Muscle of leg (tissue), 11 donors: ENCODE data around the gene SNX25. TPM values are rescaled to one million over a fixed set of nuclear protein-coding genes. Genes with fewer than 3 reads are reported as not detected.

ENCODE experiments used
- DNase-seq: peaks from one replicate; pipeline ENCODE4 v3.0.0; 2013
- H3K27ac ChIP-seq: one replicate; pipeline ENCODE4 v1.5.1; 2013; ENCODE audit warnings: mild to moderate bottlenecking, low read length, control low read depth
- H3K27me3 ChIP-seq: one replicate; pipeline ENCODE4 v1.6.1; 2013; ENCODE audit warnings: low read length; ENCODE audit not compliant: control insufficient read depth, insufficient read depth
- H3K36me3 ChIP-seq: one replicate; pipeline ENCODE4 v1.6.1; 2013; ENCODE audit warnings: low read length; ENCODE audit not compliant: control insufficient read depth, insufficient read depth
- H3K4me1 ChIP-seq: one replicate; pipeline ENCODE4 v1.6.1; 2013; ENCODE audit warnings: low read length; ENCODE audit not compliant: control insufficient read depth, insufficient read depth
- H3K4me3 ChIP-seq: one replicate; pipeline ENCODE4 v1.5.1; 2013; ENCODE audit warnings: low read length, control low read depth
- H3K9me3 ChIP-seq: replicated peaks from 2 replicates; pipeline ENCODE4 v1.6.1; 2013; ENCODE audit warnings: low read depth, low read length; ENCODE audit not compliant: control insufficient read depth
- WGBS: methylation state at CpG from one replicate; pipeline ENCODE4 v1.1.5; 2013; ENCODE audit warnings: missing lambda C conversion rate; ENCODE audit not compliant: insufficient coverage; 5-methylcytosine and 5-hydroxymethylcytosine counted together
- polyA plus RNA-seq, 8 donors: library from polyadenylated mRNA; unstranded; fragments of 120-200 nt; gene quantifications; one replicate each; pipeline versions ENCODE4 v1.2.1 to v1.2.3, GENCODE V29; 2013; ENCODE audit warnings: inconsistent platforms in 1 of 8, low replicate concordance in 1 of 8; ENCODE audit not compliant: insufficient read length in 8 of 8, insufficient read depth in 1 of 8
- total RNA-seq: library from RNA; stranded (reverse); fragments of 120-200 nt; gene quantifications from one replicate; pipeline ENCODE4 v1.2.4, GENCODE V29; 2013

The SNX25 gene
- total and polyA plus RNA-seq, 9 donors: 7.0 to 14.6 (median 8.2) TPM

GRCh38 chr4:185296665-185297460 lies 87.5 kb downstream of the SNX25 start:
- Histone ChIP-seq H3K4me1 (no peaks in the 10 kb centered on the region), H3K27ac (no peak overlapping the region), H3K27me3 (no peaks in the 10 kb centered on the region), H3K9me3 (no peaks in the 10 kb centered on the region), H3K4me3 (no peak overlapping the region), H3K36me3 (no peaks in the 10 kb centered on the region)
- no peak for DNase-seq
- WGBS: no CpG with 5 or more reads among the region's 6 CpGs

DNA sequence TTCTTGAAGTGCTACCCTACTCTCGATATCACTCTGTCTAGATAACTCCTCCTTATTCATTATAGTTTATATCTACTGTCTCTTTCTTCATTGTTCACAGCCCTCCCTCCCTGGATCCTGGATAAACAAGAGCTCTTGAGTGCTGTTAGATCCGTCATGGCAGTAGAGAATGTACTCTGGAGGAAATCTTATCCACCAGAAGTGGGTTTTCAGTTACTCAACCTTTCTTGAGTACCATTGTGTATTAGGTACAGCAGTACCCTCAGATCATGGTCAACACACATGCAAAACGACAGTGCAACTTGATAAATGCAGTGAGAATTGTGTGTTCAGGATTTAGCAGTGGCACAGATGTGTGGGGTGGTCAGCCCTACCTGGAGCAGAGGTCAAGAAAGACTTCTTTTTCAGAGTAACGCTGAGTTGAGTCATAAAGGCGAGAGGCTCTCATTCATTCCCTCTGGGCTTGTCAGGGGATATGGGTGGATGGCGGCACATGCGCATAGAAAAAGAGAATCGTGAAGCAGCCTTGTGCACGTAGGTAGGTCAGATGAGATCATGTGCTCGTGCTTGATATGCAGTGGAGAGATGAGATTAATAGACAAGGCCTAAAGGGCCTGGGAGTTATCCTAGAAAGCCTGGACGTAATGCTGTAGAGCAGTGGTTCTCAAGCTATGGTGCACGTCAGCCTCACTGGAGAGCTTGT lies 89.5 kb downstream of the SNX25 start:
- H3K36me3 ChIP-seq: no peaks in the 10 kb centered on the region
- WGBS: 81% methylated on average over 10 of the region's 12 CpGs

GRCh38 chr4:185304541-185304940 lies 95.1 kb downstream of the SNX25 start:
- no peak for DNase-seq
- H3K27me3 ChIP-seq: no peaks in the 10 kb centered on the region
- 75% methylated on average over 4 of the region's 4 CpGs for WGBS
- no peak overlapping the region for H3K27ac ChIP-seq
- H3K9me3 ChIP-seq: no peaks in the 10 kb centered on the region
- H3K4me1 ChIP-seq: peaks cover 4% of the 10 kb centered on the region
- no peak overlapping the region for H3K4me3 ChIP-seq
- no peaks in the 10 kb centered on the region for H3K36me3 ChIP-seq

More for the DNA sequence above, 89.5 kb downstream of the SNX25 start:
- DNase-seq: no peak
- Histone ChIP-seq H3K4me3 (no peak overlapping the region), H3K27ac (no peak overlapping the region), H3K27me3 (no peaks in the 10 kb centered on the region), H3K4me1 (no peaks in the 10 kb centered on the region), H3K9me3 (no peaks in the 10 kb centered on the region)

DNA sequence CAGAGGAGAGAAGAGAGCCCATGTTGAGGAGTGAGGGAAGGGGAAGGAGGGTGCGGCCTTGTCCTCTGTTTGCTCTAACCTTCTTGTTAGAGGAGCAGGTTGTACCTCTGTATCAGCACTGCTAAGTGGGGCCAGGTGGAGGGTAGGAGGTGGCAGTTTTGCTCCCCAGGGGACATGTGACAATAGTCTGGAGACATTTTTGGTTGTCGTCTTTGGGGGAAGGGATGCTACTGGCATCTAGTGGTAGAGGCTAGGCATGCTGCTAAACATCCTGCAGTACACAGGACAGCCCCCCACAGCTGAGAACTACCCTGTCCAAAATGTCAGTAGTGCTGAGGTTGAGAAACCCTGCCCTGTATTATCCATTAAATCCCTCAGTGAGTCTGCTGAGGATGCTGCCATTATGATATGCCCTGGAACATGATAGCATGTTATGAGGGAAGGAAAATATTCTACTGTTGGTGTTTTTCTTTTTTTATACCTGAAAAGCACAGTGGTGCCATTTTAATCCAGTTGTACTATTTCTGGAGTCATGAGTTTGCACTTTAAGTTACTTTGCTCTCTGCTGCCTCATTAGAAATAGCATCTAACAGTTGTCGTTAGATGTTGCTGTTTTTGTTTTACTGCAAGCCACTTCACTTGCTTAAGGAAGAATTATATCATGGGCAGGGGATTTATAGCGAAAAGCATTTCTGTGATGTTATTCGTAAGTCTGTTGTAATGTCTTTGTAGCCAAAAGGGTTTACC lies 95.7 kb downstream of the SNX25 start:
- peak; percentile 30 for DNase-seq
- Histone ChIP-seq H3K27ac (peak overlapping the region; percentile 29), H3K27me3 (no peaks in the 10 kb centered on the region), H3K36me3 (no peaks in the 10 kb centered on the region), H3K4me3 (no peak overlapping the region), H3K4me1 (peaks cover 4% of the 10 kb centered on the region), H3K9me3 (no peaks in the 10 kb centered on the region)
- 88% methylated on average over 1 of the region's 5 CpGs for WGBS

GRCh38 chr4:185305979-185306442 lies 96.6 kb downstream of the SNX25 start:
- Histone ChIP-seq H3K27me3 (no peaks in the 10 kb centered on the region), H3K9me3 (no peaks in the 10 kb centered on the region), H3K36me3 (no peaks in the 10 kb centered on the region), H3K4me3 (no peak overlapping the region), H3K4me1 (peaks cover 4% of the 10 kb centered on the region), H3K27ac (no peak overlapping the region)
- WGBS: 24% methylated on average over 2 of the region's 7 CpGs
- DNase-seq: peak; percentile 18

- no peak for DNase-seq
- Histone ChIP-seq H3K4me3 (no peak overlapping the region), H3K27me3 (no peaks in the 10 kb centered on the region), H3K27ac (no peak overlapping the region), H3K4me1 (peaks cover 4% of the 10 kb centered on the region), H3K36me3 (peaks cover 5% of the 10 kb centered on the region), H3K9me3 (no peaks in the 10 kb centered on the region)
- WGBS: 92% methylated on average over 2 of the region's 5 CpGs
Measured at GRCh38 chr4:185307136-185307950, 97.9 kb downstream of the SNX25 start.

DNA sequence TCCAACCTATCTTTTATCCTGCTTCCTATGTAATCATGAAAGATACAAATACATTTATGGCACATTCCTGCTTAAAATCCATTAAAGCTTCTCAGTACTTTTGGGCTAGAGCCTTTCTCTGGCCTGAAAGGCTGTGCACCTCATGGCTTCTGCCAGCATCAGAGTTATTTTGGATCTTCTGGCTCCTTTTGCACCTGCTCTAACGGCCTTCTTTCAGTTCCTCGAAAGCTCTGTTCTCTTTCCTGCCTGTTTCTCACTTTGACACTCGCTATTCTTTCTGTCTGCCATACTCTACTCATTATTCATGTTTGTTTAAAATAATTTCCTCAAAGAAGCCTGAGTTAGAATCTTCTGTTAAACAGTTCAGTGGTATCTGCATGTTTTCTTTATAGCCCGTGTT lies 100.4 kb downstream of the SNX25 start:
- Histone ChIP-seq H3K4me1 (peaks cover 2% of the 10 kb centered on the region), H3K27ac (no peak overlapping the region), H3K27me3 (no peaks in the 10 kb centered on the region), H3K4me3 (no peak overlapping the region), H3K9me3 (no peaks in the 10 kb centered on the region), H3K36me3 (peaks cover 5% of the 10 kb centered on the region)
- WGBS: 80% methylated on average over 1 of the region's 4 CpGs
- DNase-seq: no peak

DNA sequence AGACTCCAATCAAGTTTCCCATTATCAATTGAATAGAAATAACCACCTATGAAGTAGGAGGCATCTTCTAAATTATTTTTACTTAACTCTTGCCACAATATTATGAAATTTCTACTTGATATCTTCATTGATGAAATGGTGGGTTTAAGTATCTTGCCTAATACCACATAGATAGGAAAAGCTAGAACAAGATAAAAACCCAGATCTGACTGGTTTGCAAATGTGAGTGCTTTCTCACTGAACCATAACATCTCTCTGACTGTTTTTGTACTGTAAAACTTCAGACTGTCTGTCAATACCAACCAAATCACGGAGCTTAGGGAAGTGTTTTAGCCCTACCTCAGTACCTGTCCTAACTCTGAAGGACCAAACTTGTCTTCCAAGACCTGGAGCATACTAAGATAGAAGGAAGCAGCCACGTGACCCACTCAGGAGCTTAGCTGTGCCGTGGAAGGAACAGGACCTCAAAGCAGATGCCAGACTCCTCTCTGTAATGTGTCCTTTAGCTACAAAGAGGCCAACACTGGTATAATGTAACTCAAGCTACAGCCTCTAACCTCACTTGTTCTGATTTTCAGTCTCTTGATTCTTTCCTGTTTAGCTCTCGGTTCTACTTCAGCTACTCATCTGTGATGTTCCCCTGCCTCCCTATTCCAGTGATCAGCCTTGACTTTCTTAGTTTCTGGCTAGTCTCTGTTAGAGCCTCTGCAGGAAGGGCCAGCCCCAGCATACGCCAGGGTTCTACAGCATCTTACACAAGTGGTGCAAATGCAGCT lies 101.9 kb downstream of the SNX25 start:
- Histone ChIP-seq H3K9me3 (no peaks in the 10 kb centered on the region), H3K27me3 (no peaks in the 10 kb centered on the region), H3K27ac (no peak overlapping the region), H3K4me1 (no peaks in the 10 kb centered on the region), H3K4me3 (no peak overlapping the region), H3K36me3 (peaks cover 5% of the 10 kb centered on the region)
- no peak for DNase-seq
- WGBS: 94% methylated on average over 3 of the region's 5 CpGs

- peaks cover 5% of the 10 kb centered on the region for H3K36me3 ChIP-seq
- WGBS: no CpG with 5 or more reads among the region's 5 CpGs
Measured at GRCh38 chr4:185312699-185313098, 103.3 kb downstream of the SNX25 start.

More at GRCh38 chr4:185312699-185313098, 103.3 kb downstream of the SNX25 start:
- DNase-seq: no peak
- Histone ChIP-seq H3K27ac (no peak overlapping the region), H3K4me1 (no peaks in the 10 kb centered on the region), H3K27me3 (no peaks in the 10 kb centered on the region), H3K4me3 (no peak overlapping the region), H3K9me3 (no peaks in the 10 kb centered on the region)
